ENCODE results near the gene SGIP1. TPM values are rescaled to one million over a fixed set of nuclear protein-coding genes. Genes with fewer than 3 reads are reported as not detected.

Gene SGIP1
- total and polyA plus RNA-seq, 2 of the 8 experiments (the other 6 are each of a cell fraction or from before 2014, with no cell fraction given): 1.4 to 2.1 TPM

DNA sequence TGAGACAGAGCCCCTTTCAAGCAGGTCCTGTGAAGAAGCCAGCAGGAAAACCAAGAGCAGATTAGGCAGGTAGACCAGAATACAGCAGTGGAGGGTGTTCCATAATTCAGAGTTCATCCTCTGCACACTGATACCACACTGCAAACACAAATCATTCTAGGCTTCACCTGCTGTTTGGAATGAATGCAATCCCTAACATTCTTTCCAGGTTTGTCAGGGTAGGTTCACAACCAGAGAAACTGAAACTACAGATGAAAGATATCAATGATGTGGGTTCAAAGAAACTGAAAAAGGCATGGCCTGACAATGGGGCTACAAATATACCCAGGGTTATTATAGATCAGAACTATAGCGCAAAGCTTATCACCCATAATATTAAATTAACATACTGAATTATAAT, 8.9 kb upstream of the SGIP1 start:
- Histone ChIP-seq H4K91ac (replicated peaks; ENCODE audit: insufficient read length, low read length) (no peak overlapping the region), H3K23me2 (ENCODE audit: low read depth, low read length) (no peaks in the 10 kb centered on the region), H3K14ac (ENCODE audit: insufficient read length) (no peak overlapping the region), H3K27me3 (replicated peaks in 1 of 4; ENCODE audit: control insufficient read depth in 3 of 4, extremely low read depth in 1 of 4, insufficient read depth in 3 of 4, low read length in 3 of 4) (no peaks in the 10 kb centered on the region), H3K9me3 (ENCODE audit: insufficient read depth in 2 of 2, low read depth in 1 of 2, low read length in 1 of 2) (no peaks in the 10 kb centered on the region), H4K8ac (ENCODE audit: extremely low read depth, insufficient read depth, low read length) (no peak overlapping the region), H3K36me3 (ENCODE audit: control insufficient read depth in 2 of 4, insufficient read depth in 4 of 4, low read length in 3 of 4) (no peaks in the 10 kb centered on the region), H2BK12ac (ENCODE audit: low read depth, low read length) (no peak overlapping the region), H3K9ac (replicated peaks in 1 of 4; ENCODE audit: extremely low read depth in 1 of 4, low read depth in 3 of 4, low read length in 3 of 4) (no peak overlapping the region), H2BK20ac (ENCODE audit: low read length) (no peak overlapping the region), H3K4me2 (ENCODE audit: insufficient read depth in 1 of 2, low read depth in 2 of 2, low read length in 2 of 2) (no peak overlapping the region), H2AFZ (ENCODE audit: low read length) (no peak overlapping the region), H2BK5ac (ENCODE audit: low read depth, low read length) (no peak overlapping the region), H3K4me3 (ENCODE audit: extremely low read depth in 1 of 4, insufficient read depth in 2 of 4, low read depth in 3 of 4, low read length in 4 of 4) (no peak overlapping the region), H3K4ac (replicated peaks; ENCODE audit: insufficient read length, low read depth, low read length) (no peak overlapping the region), H4K20me1 (replicated peaks in 1 of 2; ENCODE audit: control insufficient read depth in 1 of 2, insufficient read depth in 2 of 2, low read length in 2 of 2) (no peaks in the 10 kb centered on the region), H3K79me1 (ENCODE audit: low read depth, low read length) (no peaks in the 10 kb centered on the region), H2BK120ac (replicated peaks; ENCODE audit: low read depth, low read length) (no peak overlapping the region), H3K79me2 (ENCODE audit: control insufficient read depth in 1 of 2, insufficient read depth in 2 of 2, low read length in 2 of 2) (no peaks in the 10 kb centered on the region), H3K18ac (ENCODE audit: extremely low read depth, low read length) (no peak overlapping the region), H4K5ac (ENCODE audit: insufficient read length, low read depth, low read length) (no peak overlapping the region), H3K23ac (ENCODE audit: insufficient read length) (no peak overlapping the region), H3K27ac (ENCODE audit: low read depth, low read length) (no peak overlapping the region), H3K4me1 (replicated peaks in 1 of 4; ENCODE audit: control insufficient read depth in 3 of 4, insufficient read depth in 4 of 4, low read length in 3 of 4) (peaks cover 0 to 6% (median 3%) of the 10 kb centered on the region in 4 experiments; a peak in 6 of 7 replicates), H3K56ac (replicated peaks; ENCODE audit: insufficient read length, low read depth, low read length) (no peak overlapping the region), H2BK15ac (ENCODE audit: low read length) (no peak overlapping the region), H2AK5ac (ENCODE audit: low read depth, low read length) (no peak overlapping the region)
- FAIRE-seq (no peak), DNase-seq (ENCODE audit: low read depth in 1 of 2, low spot score in 2 of 2) (no peak)
- WGBS, 2 experiments (ENCODE audit: extremely low coverage in 1 of 2, insufficient coverage in 1 of 2, insufficient read length in 1 of 2, insufficient replicate concordance in 2 of 2, low coverage in 1 of 2, low lambda C conversion rate in 2 of 2, missing lambda C conversion rate in 1 of 2): 100% methylated on average over 1 of the region's 1 CpG; no CpG with 5 or more reads in 1 of the 2 experiments
- ChIA-PET CTCF (ENCODE audit: partially characterized antibody) (interaction anchor here (1.3 to 1.4 kb wide), 2 partner anchors 21 to 207 kb away, joined by 3 to 5 read pairs; no protein-coding TSS in a partner anchor), POLR2A (ENCODE audit: partially characterized antibody) (no interaction called here)
- TF ChIP-seq TAF1 (IDR thresholded peaks at IDR 0.05; ENCODE audit: low read depth, low read length) (no peak), SUZ12 (IDR thresholded peaks at IDR 0.05; ENCODE audit: low read length) (no peak), TCF12 (IDR thresholded peaks at IDR 0.05; ENCODE audit: low read depth, low read length) (no peak), GABPA (IDR thresholded peaks at IDR 0.05; ENCODE audit: borderline replicate concordance, insufficient read depth, low read length) (no peak), NRF1 (IDR thresholded peaks at IDR 0.05; ENCODE audit: low read depth, low read length) (no peak), BRCA1 (IDR thresholded peaks at IDR 0.05; ENCODE audit: low read depth, low read length) (no peak)
